OCI-LY7 (cell line): ENCODE data around the gene ISG15. TPM values are rescaled to one million over a fixed set of nuclear protein-coding genes. Genes with fewer than 3 reads are reported as not detected.

Experiments used
- BruUV-seq: library from RNA; stranded (reverse); fragments of 400-500 nt; replicated peaks from 2 replicates; lab custom pipeline; 2021; lab: Mats Ljungman, UMichigan
- CTCF ChIA-PET: fragments of 300-600 bp; sonication (Branson Sonifier 250); formaldehyde crosslinking; loops from one replicate; lab custom pipeline; 2022; ENCODE audit warnings: antibody characterized with exemption; ENCODE audit not compliant: unreplicated experiment; lab: Charles Lee
- POLR2A ChIA-PET: fragments of 300-600 bp; sonication (Branson Sonifier 250); formaldehyde crosslinking; loops from one replicate; lab custom pipeline; 2022; ENCODE audit warnings: antibody characterized with exemption; lab: Charles Lee
- DNase-seq: peaks from one replicate; pipeline ENCODE4 v3.0.0-alpha.2; 2015; ENCODE audit warnings: low spot score
- H2AFZ ChIP-seq: fragments of 200-600 bp; sonication (generic), shearing (Covaris generic); 2 replicates; pipeline ENCODE4 v1.6.1; 2014; ENCODE audit warnings: mild to moderate bottlenecking, antibody characterized with exemption, low read length, moderate library complexity
- H3K27ac ChIP-seq: fragments of 200-600 bp; sonication (generic); 2 replicates; pipeline ENCODE4 v1.5.1; 2014; ENCODE audit warnings: mixed run types, low read depth, mild to moderate bottlenecking, moderate library complexity, low read length, inconsistent platforms; ENCODE audit not compliant: poor library complexity, severe bottlenecking
- H3K36me3 ChIP-seq: fragments of 200-600 bp; sonication (generic); 2 replicates; pipeline ENCODE4 v1.6.1; 2014; ENCODE audit warnings: mild to moderate bottlenecking, antibody characterized with exemption, low read length, moderate library complexity, mixed read lengths; ENCODE audit not compliant: insufficient read depth
- H3K4me1 ChIP-seq: fragments of 200-600 bp; sonication (generic); 2 replicates; pipeline ENCODE4 v1.5.1; 2014; ENCODE audit warnings: mild to moderate bottlenecking, low read length; ENCODE audit not compliant: insufficient read depth, poor library complexity, severe bottlenecking
- H3K4me2 ChIP-seq: fragments of 200-600 bp; sonication (generic); 2 replicates; pipeline ENCODE4 v1.6.1; 2014; ENCODE audit warnings: mild to moderate bottlenecking, low read length
- H3K4me3 ChIP-seq: fragments of 200-600 bp; sonication (generic); 2 replicates; pipeline ENCODE4 v1.5.1; 2014; ENCODE audit warnings: mild to moderate bottlenecking, low read depth, low read length; ENCODE audit not compliant: poor library complexity, severe bottlenecking
- H3K79me2 ChIP-seq: fragments of 200-600 bp; sonication (generic); 2 replicates; pipeline ENCODE4 v1.6.1; 2016; ENCODE audit warnings: low read depth, mild to moderate bottlenecking, low read length, moderate library complexity, mixed read lengths; ENCODE audit not compliant: insufficient read depth
- H3K9me2 ChIP-seq: fragments of 200-600 bp; sonication (generic); 2 replicates; pipeline ENCODE4 v1.6.1; 2016; ENCODE audit warnings: mild to moderate bottlenecking, low read length, mixed read lengths; ENCODE audit not compliant: insufficient read depth
- H3K9me3 ChIP-seq: fragments of 200-600 bp; sonication (generic); 2 replicates; pipeline ENCODE4 v1.6.1; 2014; ENCODE audit warnings: mild to moderate bottlenecking, mixed run types, low read length, mixed read lengths
- H4K20me1 ChIP-seq: fragments of 200-600 bp; sonication (generic); 2 replicates; pipeline ENCODE4 v1.6.1; 2014; ENCODE audit warnings: mild to moderate bottlenecking, antibody characterized with exemption, low read length, moderate library complexity, mixed read lengths; ENCODE audit not compliant: insufficient read depth
- CTCF ChIP-seq: fragments of 200-600 bp; sonication (generic); conservative IDR thresholded peaks from 2 replicates; pipeline ENCODE4 v1.5.1; 2014; ENCODE audit warnings: mild to moderate bottlenecking, antibody characterized with exemption, low read length, moderate library complexity, mixed read lengths
- EZH2phosphoT487 ChIP-seq: fragments of 200-600 bp; sonication (generic); IDR thresholded peaks from 2 replicates; pipeline ENCODE4 v1.6.1; 2018; ENCODE audit warnings: low read depth, borderline replicate concordance, mild to moderate bottlenecking, mixed run types, antibody characterized with exemption, low read length, moderate library complexity, mixed read lengths
- intact Hi-C: fragments of 100-400 bp; cut with micrococcal nuclease; formaldehyde crosslinking; loops from one replicate; pipeline ENCODE4 v1.10.0; 2022; ENCODE audit not compliant: unreplicated experiment
- total RNA-seq, 2 experiments: library from RNA; depleted of rRNA in 1 of 2; stranded (reverse); fragments of >200 nt in 1 of 2; shearing (Covaris generic) in 1 of 2; gene quantifications; 2 replicates each; pipeline ENCODE4 v1.2.3, GENCODE V29; 2014 to 2022

ISG15 gene
- total RNA-seq, 2 experiments from 2014 or later, result 65.4 to 110 TPM

- TF ChIP-seq EZH2phosphoT487 (no peak), CTCF (no peak)
- DNase-seq, result no peak
- H3K9me2 ChIP-seq, result no peaks in the 10 kb centered on the region
- no peaks in the 10 kb centered on the region for H4K20me1 ChIP-seq
- ChIA-PET CTCF (no interaction called here), POLR2A (no interaction called here)
- no peaks in the 10 kb centered on the region for H3K79me2 ChIP-seq
- no peaks in the 10 kb centered on the region for H3K36me3 ChIP-seq
- BruUV-seq, result no TSS peak
- H3K4me2 ChIP-seq, result no peak overlapping the region
- H3K4me3 ChIP-seq, result no peak overlapping the region
- no peak overlapping the region for H2AFZ ChIP-seq
- intact Hi-C loops, result no loop called here
- H3K9me3 ChIP-seq, result no peaks in the 10 kb centered on the region
- H3K27ac ChIP-seq, result no peak overlapping the region
- no peaks in the 10 kb centered on the region for H3K4me1 ChIP-seq
Observed at GRCh38 chr1:1051127-1051810, 38.0 kb downstream of the ISG15 start.

GRCh38 chr1:1052003-1052840 is 38.9 kb downstream of the ISG15 start:
- intact Hi-C loops, result no loop called here

More at GRCh38 chr1:1052003-1052840, 38.9 kb downstream of the ISG15 start:
- POLR2A ChIA-PET, result no interaction called here
- H3K79me2 ChIP-seq, result no peaks in the 10 kb centered on the region
- TF ChIP-seq EZH2phosphoT487 (no peak), CTCF (no peak)
- no peaks in the 10 kb centered on the region for H3K4me1 ChIP-seq
- H3K27ac ChIP-seq, result no peak overlapping the region
- H4K20me1 ChIP-seq, result no peaks in the 10 kb centered on the region
- H3K4me2 ChIP-seq, result no peak overlapping the region
- CTCF ChIA-PET, result no interaction called here
- no peaks in the 10 kb centered on the region for H3K36me3 ChIP-seq
- H2AFZ ChIP-seq, result no peak overlapping the region
- no peak for DNase-seq
- H3K4me3 ChIP-seq, result no peak overlapping the region
- H3K9me3 ChIP-seq, result no peaks in the 10 kb centered on the region
- no peaks in the 10 kb centered on the region for H3K9me2 ChIP-seq
- BruUV-seq, result no TSS peak
